Measurements from ENCODE around the gene PDE6A. TPM values are rescaled to one million over a fixed set of nuclear protein-coding genes. Genes with fewer than 3 reads are reported as not detected.

Gene PDE6A
- total RNA-seq, 1 experiment from 2014 or later, result not detected

DNA sequence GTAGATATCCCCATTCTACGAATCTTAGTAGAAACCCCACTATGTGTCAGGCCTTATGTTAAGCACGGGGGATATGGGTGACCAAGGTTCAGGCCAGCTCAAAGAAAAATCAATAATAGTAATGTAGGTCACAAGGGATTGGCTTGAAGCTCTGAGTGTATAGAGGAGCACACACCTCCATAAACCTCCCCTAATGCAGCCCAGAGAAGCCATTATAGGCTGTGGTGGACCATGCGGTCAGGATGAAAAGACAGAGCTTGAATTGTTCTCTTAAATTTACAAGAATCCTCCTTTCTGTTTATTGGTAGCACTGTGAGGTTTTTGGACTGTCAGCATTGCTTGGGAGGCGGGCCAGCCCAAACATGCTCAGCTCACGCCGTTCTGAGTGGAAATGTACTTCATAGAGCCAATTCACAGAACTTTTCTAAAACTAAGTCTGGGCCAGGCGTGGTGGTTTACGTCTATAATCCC, 9.1 kb downstream of the PDE6A start:
- H3T11ph ChIP-seq (ENCODE audit: low read length), result no peak overlapping the region
- H3K27me3 ChIP-seq (ENCODE audit: insufficient read depth, low read length), result no peaks in the 10 kb centered on the region; the same call in 1 of the 2 replicates
- no peaks in the 10 kb centered on the region for H3K23me2 ChIP-seq (ENCODE audit: insufficient read length, low read depth, low read length, poor library complexity, severe bottlenecking)
- no peak overlapping the region for H2BK15ac ChIP-seq (ENCODE audit: low read depth, low read length)
- H3K79me2 ChIP-seq (ENCODE audit: insufficient read depth, low read length), result no peaks in the 10 kb centered on the region
- peak overlapping the region in 1 of 3 experiments; percentile 30; a peak in 1 of 7 replicates for H3K27ac Mint-ChIP-seq
- H3K18ac ChIP-seq (ENCODE audit: insufficient read length, low read depth, low read length), result no peak overlapping the region
- no peaks in the 10 kb centered on the region for H3K4me1 ChIP-seq (ENCODE audit: insufficient read depth, low read length)
- no peak overlapping the region for H3K56ac ChIP-seq (ENCODE audit: insufficient read length, low read depth, low read length)
- no peak overlapping the region for H3K14ac ChIP-seq (ENCODE audit: insufficient read depth, low read length)
- no peak overlapping the region for H4K8ac ChIP-seq (replicated peaks; ENCODE audit: insufficient read length, low read depth, low read length)
- no peak overlapping the region for H3K4me2 ChIP-seq (ENCODE audit: insufficient read depth, insufficient read length, low read length)
- H3K36me3 Mint-ChIP-seq (ENCODE audit: insufficient read depth in 1 of 3, low read depth in 3 of 3), result no peaks in the 10 kb centered on the region
- WGBS (ENCODE audit: extremely low coverage, insufficient read length, low lambda C conversion rate), result no CpG with 5 or more reads among the region's 8 CpGs
- no peak for TF ChIP-seq CTCF (conservative IDR thresholded peaks at IDR 0.05)
- no peaks in the 10 kb centered on the region for H3K9me3 ChIP-seq (ENCODE audit: control insufficient read depth, low read depth, low read length)
- H3K4me3 Mint-ChIP-seq, result no peak overlapping the region
- H2AFZ ChIP-seq (ENCODE audit: low read length), result no peak overlapping the region
- no peak for DNase-seq
- peaks cover 23% of the 10 kb centered on the region for H3K27me3 Mint-ChIP-seq (ENCODE audit: low read depth)
- H2BK5ac ChIP-seq (ENCODE audit: insufficient read length, low read length), result no peak overlapping the region
- H2BK20ac ChIP-seq (ENCODE audit: low read depth, low read length, poor library complexity, severe bottlenecking), result no peak overlapping the region
- no peak overlapping the region for H4K91ac ChIP-seq (ENCODE audit: insufficient read length, low read depth, low read length)
- no peak overlapping the region for H3K27ac ChIP-seq (ENCODE audit: insufficient read length, low read depth, low read length)
- H3K23ac ChIP-seq (ENCODE audit: insufficient read length, low read depth, low read length), result no peak overlapping the region
- no peaks in the 10 kb centered on the region for H3K79me1 ChIP-seq (ENCODE audit: insufficient read depth, low read depth, low read length, poor library complexity, severe bottlenecking)
- no peak overlapping the region for H2BK120ac ChIP-seq (ENCODE audit: low read depth, low read length, poor library complexity, severe bottlenecking)
- no peak overlapping the region for H3K9ac ChIP-seq (ENCODE audit: extremely low read depth, insufficient read length, low read length)
- no peak overlapping the region for H4K5ac ChIP-seq (ENCODE audit: insufficient read length, low read depth, low read length)
- no peak overlapping the region for H3K4ac ChIP-seq (ENCODE audit: low read depth, low read length)
- H2AK5ac ChIP-seq (ENCODE audit: insufficient read length, low read length), result no peak overlapping the region
- H3K9me3 Mint-ChIP-seq, result no peaks in the 10 kb centered on the region
- peaks cover 0 to 4% of the 10 kb centered on the region in 2 experiments; a peak in 2 of 4 replicates for H3K4me1 Mint-ChIP-seq
- no peaks in the 10 kb centered on the region for H4K20me1 ChIP-seq (ENCODE audit: control insufficient read depth, insufficient read depth, insufficient read length)
- H2BK12ac ChIP-seq (ENCODE audit: insufficient read length, low read depth, low read length), result no peak overlapping the region
